Effector memory CD8-positive, alpha-beta T cell (primary cell): Measurements from ENCODE around the gene COL6A2.
"Not testable (repeated sequence)": the region's sequence is repeated elsewhere in the genome, so short reads cannot be mapped to it uniquely, and the experiment has no call there.

Experiments
- ATAC-seq: fragments of 150-1000 bp; cut with Tn5 transposase; replicated peaks from 2 replicates; pipeline ENCODE4 v1.10.0; 2021; ENCODE audit warnings: mild to moderate bottlenecking, moderate library complexity
- DNase-seq, 3 experiments: peaks; one replicate each; pipeline ENCODE4 v3.0.0; 2021
- H3K27ac Mint-ChIP-seq, 2 donors: one replicate each; pipeline ENCODE4 v1.8.0; 2022; ENCODE audit warnings: mild to moderate bottlenecking in 2 of 2, mixed read lengths in 2 of 2, moderate library complexity in 2 of 2
- H3K27me3 Mint-ChIP-seq, 2 donors: one replicate each; pipeline ENCODE4 v1.8.0; 2022; ENCODE audit warnings: mixed read lengths in 2 of 2
- H3K36me3 Mint-ChIP-seq: one replicate; pipeline ENCODE4 v1.8.0; 2022; ENCODE audit warnings: mild to moderate bottlenecking, moderate library complexity, mixed read lengths; ENCODE audit not compliant: insufficient read depth
- H3K4me1 Mint-ChIP-seq, 2 donors: one replicate each; pipeline ENCODE4 v1.8.0; 2022; ENCODE audit warnings: low read depth in 2 of 2, mixed read lengths in 2 of 2
- H3K4me3 Mint-ChIP-seq, 2 donors: one replicate each; pipeline ENCODE4 v1.8.0; 2022; ENCODE audit warnings: mild to moderate bottlenecking in 2 of 2, mixed read lengths in 2 of 2, moderate library complexity in 2 of 2
- H3K9me3 Mint-ChIP-seq, 2 donors: one replicate each; pipeline ENCODE4 v1.8.0; 2022; ENCODE audit warnings: mixed read lengths in 2 of 2

The COL6A2 gene

DNA sequence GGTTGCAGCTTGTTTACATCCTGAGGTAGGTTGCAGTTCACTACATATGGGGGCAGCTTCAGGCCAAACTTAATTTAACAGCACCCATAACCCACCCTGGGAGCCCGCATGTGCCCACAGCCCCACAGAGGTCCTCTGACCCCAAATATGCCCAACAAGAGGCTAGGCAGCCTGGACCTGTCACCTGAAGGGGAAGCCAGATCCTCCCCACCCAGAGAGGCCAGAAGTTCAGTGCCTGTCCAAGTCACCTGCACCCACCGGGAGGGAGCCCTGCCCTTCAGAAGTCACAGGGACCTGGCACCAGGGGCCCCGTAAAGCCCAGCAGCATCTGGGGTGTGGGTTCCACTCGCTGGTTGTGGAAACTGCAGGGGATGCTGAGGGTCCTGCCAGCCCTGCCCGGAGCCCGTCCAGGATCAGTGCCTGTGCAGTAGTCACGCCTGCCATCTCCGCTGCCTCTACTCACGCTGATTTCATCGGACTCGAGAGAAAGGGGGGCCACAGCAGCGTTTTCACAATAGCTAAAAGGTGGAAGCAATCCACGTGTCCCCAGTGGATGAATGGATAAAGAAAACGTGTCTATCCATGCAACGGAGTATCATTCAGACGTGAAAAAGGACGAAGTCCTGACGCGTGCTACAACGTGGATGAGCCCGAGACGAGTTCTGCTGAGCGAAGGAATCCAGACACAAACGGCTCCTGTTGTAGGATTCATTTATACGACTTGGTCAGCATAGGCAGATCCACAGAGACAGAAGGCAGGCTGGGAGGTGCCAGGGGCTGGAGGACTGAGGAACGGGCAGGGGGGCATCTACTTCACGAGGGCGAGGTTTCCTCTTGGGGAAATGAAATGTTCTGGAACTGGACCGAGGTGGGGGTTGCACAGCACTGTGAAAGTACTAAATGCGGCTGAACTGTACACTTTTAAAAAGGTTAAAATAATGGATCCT is 33.9 kb upstream of the COL6A2 start:
- no peak for DNase-seq
- no peak overlapping the region for H3K4me3 Mint-ChIP-seq
- peaks cover 0 to 2% of the 10 kb centered on the region in 2 donors for H3K9me3 Mint-ChIP-seq
- H3K4me1 Mint-ChIP-seq = peaks cover 0 to 1% of the 10 kb centered on the region in 2 donors
- H3K27me3 Mint-ChIP-seq = peaks cover 43 to 66% of the 10 kb centered on the region in 2 donors
- no peaks in the 10 kb centered on the region for H3K36me3 Mint-ChIP-seq
- no peak for ATAC-seq
- no peak overlapping the region for H3K27ac Mint-ChIP-seq

DNA sequence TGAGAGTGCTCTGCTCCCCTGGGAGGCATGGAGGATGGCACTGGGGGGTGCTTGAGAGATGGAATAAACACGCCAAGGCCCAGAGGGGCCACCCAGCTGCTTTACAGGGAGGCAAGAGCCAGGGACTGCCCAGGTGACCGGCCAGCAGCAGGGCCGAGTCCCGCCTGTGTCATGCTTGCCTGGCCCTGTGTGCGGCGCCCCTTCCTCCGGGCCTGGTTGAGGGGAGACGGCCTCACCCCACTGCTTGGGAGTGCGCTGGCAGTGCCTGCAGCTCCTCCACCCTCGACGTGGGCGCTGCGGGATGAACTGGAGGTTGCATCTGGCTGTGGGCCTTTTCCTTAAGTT is 33.1 kb upstream of the COL6A2 start:
- ATAC-seq (no peak), DNase-seq (no peak)
- Mint-ChIP-seq H3K27ac (no peak overlapping the region), H3K4me3 (no peak overlapping the region), H3K27me3 (peaks cover 43 to 60% of the 10 kb centered on the region in 2 donors), H3K9me3 (peaks cover 0 to 2% of the 10 kb centered on the region in 2 donors), H3K36me3 (no peaks in the 10 kb centered on the region), H3K4me1 (peaks cover 0 to 1% of the 10 kb centered on the region in 2 donors)

- H3K27me3 Mint-ChIP-seq = peaks cover 43 to 60% of the 10 kb centered on the region in 2 donors
- ATAC-seq = no peak
These were observed 32.5 kb upstream of the COL6A2 start for GRCh38 chr21:46065215-46065913.

GRCh38 chr21:46065914-46066551 is 31.9 kb upstream of the COL6A2 start:
- Mint-ChIP-seq H3K4me1 (no peaks in the 10 kb centered on the region), H3K27me3 (peaks cover 40 to 56% of the 10 kb centered on the region in 2 donors), H3K9me3 (peaks cover 0 to 2% of the 10 kb centered on the region in 2 donors)

More at GRCh38 chr21:46065215-46065913, 32.5 kb upstream of the COL6A2 start:
- Mint-ChIP-seq H3K4me3 (no peak overlapping the region), H3K4me1 (peaks cover 0 to 1% of the 10 kb centered on the region in 2 donors), H3K27ac (no peak overlapping the region), H3K9me3 (peaks cover 0 to 2% of the 10 kb centered on the region in 2 donors), H3K36me3 (no peaks in the 10 kb centered on the region)
- DNase-seq = no peak

DNA sequence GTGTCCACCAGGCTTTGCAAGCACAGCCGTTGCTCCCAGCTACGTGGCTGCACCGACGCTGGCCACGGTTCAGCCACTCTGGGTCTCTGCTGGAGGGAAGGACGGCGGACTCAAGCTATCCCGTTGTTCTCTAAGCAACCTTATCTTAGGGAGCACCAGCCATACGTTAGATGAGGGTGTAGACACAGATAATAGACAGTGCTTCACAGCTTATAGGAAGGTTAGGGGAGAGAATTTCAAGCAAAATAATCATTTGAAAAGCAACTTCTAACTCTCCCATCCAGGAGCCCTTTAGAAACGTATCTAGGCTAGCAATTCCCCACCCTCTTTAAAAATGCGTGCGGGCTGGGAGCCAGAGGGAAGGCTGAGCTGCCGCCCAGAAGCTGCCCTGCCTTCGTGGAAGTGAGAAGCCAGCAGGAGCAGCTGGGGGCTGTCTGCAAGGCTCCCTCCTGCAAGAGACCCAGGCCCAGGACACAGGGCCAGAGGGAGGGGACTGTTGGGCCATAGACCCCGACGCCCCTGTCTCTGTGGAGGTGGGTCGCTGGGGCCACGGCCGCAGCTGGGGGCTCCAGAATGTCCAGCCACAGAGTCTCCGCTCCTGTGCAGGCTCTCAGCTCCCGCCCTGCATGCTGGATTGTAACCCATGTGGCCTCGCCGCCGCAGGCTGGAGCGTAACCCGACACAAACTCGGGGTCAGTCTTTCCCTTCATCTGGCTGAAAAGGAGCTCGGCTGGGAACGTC is 31.2 kb upstream of the COL6A2 start:
- Mint-ChIP-seq H3K36me3 (no peaks in the 10 kb centered on the region), H3K4me3 (no peak overlapping the region), H3K27ac (no peak overlapping the region), H3K27me3 (peaks cover 35 to 56% of the 10 kb centered on the region in 2 donors), H3K9me3 (no peaks in the 10 kb centered on the region), H3K4me1 (no peaks in the 10 kb centered on the region)
- DNase-seq (no peak), ATAC-seq (no peak)

More at GRCh38 chr21:46065914-46066551, 31.9 kb upstream of the COL6A2 start:
- ATAC-seq = no peak
- Mint-ChIP-seq H3K4me3 (no peak overlapping the region), H3K36me3 (no peaks in the 10 kb centered on the region), H3K27ac (no peak overlapping the region)
- DNase-seq = no peak

DNA sequence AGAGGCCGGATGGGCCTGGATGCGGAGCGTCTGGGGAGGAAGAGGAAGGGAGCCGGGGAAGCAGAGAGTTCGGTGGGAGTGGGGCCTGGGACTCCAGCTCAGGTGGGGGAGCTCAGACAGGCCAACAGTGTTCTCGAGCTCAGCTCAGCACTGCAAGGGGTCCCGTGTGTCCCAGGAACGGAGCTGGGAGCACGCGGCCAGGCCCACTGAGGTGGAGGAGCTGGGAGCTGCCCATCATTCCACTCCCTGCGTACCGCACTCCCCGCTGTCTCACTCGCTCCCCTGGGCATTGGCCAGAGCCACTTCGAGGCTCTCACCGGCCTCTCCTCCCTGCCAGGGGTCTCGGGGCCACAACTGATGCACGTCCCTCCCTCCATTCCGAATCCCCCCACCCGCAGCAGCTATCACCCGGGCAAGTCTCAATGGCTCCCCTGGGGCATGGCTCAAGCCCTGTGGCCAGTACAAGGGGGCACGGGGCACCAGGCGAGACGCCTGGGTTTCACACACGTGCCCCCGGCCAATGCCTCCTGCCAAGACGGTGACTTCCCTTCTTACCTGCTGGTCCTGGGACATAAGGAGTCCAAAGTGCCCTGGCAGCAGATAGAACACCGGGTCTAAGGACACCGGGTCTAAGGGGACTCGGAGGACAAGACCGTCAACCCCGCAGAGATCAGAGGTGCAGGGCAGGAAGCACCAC is 30.3 kb upstream of the COL6A2 start:
- no peak for DNase-seq
- Mint-ChIP-seq H3K27ac (no peak overlapping the region), H3K4me1 (no peaks in the 10 kb centered on the region), H3K36me3 (no peaks in the 10 kb centered on the region), H3K9me3 (no peaks in the 10 kb centered on the region), H3K4me3 (no peak overlapping the region), H3K27me3 (peaks cover 31 to 55% of the 10 kb centered on the region in 2 donors)
- no peak for ATAC-seq

DNA sequence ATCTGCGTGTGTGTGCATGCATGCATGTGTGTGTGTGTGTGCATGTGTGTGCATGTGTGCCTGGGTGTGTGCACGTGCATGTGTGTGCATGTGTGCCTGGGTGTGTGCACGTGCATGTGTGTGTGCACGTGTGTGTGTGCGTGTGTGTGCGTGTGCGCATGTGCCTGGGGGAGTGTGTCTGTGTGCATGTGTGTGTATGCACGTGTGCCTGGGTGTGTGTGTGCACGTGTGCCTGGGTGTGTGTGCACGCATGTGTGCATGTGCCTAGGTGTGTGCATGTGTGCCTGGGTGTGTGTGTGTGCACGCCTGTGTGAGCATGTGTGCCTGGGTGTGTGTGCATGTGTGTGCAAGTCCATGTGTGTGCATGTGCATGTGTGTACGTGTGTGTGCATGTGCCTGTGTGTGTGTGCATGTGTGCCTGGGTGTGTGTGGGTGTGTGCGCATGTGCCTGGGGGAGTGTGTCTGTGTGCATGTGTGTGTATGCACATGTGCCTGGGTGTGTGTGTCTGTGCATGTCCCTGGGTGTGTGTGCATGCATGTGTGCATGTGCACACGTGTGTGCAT is 29.3 kb upstream of the COL6A2 start:
- no peak for DNase-seq

DNA sequence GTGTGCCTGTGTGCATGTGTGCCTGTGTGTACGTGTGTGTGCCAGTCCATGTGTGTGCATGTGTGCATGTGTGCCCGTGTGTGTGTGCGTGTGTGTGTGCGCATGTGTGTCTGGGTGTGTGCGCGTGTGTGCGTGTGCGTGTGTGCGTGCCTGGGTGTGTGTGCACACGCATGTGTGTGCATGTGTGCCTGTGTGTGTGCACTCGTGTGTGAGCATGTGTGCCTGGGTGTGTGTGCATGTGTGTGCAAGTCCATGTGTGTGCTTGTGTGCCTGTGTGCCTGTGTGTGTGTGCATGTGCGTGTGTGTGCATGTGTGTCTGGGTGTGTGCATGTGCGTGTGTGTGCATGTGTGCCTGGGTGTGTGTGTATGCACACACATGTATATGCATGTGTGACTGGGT is 28.7 kb upstream of the COL6A2 start:
- peaks cover 28 to 41% of the 10 kb centered on the region in 2 donors for H3K27me3 Mint-ChIP-seq
- ATAC-seq = no peak
- H3K4me1 Mint-ChIP-seq = no peaks in the 10 kb centered on the region
- no peaks in the 10 kb centered on the region for H3K9me3 Mint-ChIP-seq
- no peak for DNase-seq
- no peaks in the 10 kb centered on the region for H3K36me3 Mint-ChIP-seq
- H3K4me3 Mint-ChIP-seq = no peak overlapping the region
- H3K27ac Mint-ChIP-seq = no peak overlapping the region

More for the DNA sequence above, 29.3 kb upstream of the COL6A2 start:
- H3K27ac Mint-ChIP-seq = no peak overlapping the region
- ATAC-seq = no peak
- no peak overlapping the region for H3K4me3 Mint-ChIP-seq
- no peaks in the 10 kb centered on the region for H3K9me3 Mint-ChIP-seq
- peaks cover 30 to 46% of the 10 kb centered on the region in 2 donors for H3K27me3 Mint-ChIP-seq
- no peaks in the 10 kb centered on the region for H3K36me3 Mint-ChIP-seq
- no peaks in the 10 kb centered on the region for H3K4me1 Mint-ChIP-seq

- DNase-seq (no peak), ATAC-seq (no peak)
- H3K4me3 Mint-ChIP-seq = no peak overlapping the region
- H3K4me1 Mint-ChIP-seq = no peaks in the 10 kb centered on the region
- H3K27me3 Mint-ChIP-seq = peaks cover 23 to 36% of the 10 kb centered on the region in 2 donors
- H3K27ac Mint-ChIP-seq = no peak overlapping the region
- H3K36me3 Mint-ChIP-seq = no peaks in the 10 kb centered on the region
- no peaks in the 10 kb centered on the region for H3K9me3 Mint-ChIP-seq
These were observed 28.1 kb upstream of the COL6A2 start for GRCh38 chr21:46069719-46070279.

- H3K4me1 Mint-ChIP-seq = no peaks in the 10 kb centered on the region
- DNase-seq = no peak
- H3K36me3 Mint-ChIP-seq = no peaks in the 10 kb centered on the region
- ATAC-seq = no peak
- peaks cover 24 to 36% of the 10 kb centered on the region in 2 donors for H3K27me3 Mint-ChIP-seq
- no peaks in the 10 kb centered on the region for H3K9me3 Mint-ChIP-seq
- no peak overlapping the region for H3K27ac Mint-ChIP-seq
- no peak overlapping the region for H3K4me3 Mint-ChIP-seq
These were observed 26.8 kb upstream of the COL6A2 start for GRCh38 chr21:46071082-46071481.

- H3K36me3 Mint-ChIP-seq, H3K4me1 Mint-ChIP-seq, H3K4me3 Mint-ChIP-seq, ATAC-seq, H3K9me3 Mint-ChIP-seq, DNase-seq, H3K27ac Mint-ChIP-seq: not testable (repeated sequence)
- peaks cover 28 to 54% of the 10 kb centered on the region in 2 donors for H3K27me3 Mint-ChIP-seq
These were observed 21.2 kb upstream of the COL6A2 start for GRCh38 chr21:46076724-46077123.

DNA sequence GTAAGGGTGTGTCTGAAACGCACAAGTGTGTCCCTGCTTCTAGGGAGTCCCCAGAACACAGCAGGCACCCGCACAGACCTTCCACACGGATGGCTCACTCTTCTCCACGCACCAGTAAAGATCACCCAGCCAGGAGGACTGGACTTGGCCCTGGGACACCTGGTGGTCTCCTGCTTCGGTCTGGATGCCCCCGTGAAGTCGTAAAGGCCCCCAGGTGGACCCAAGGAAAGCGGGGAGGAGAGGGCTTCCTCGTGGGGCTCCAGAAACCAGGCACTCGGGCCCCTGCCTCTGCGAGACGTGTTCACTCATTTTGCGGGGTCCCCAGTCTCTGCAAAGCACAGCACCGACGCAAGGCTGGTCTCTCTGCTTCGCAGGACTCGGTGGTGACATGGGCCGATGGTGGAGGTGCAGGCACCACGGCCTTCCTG is 20.2 kb upstream of the COL6A2 start:
- no peak for DNase-seq
- no peak for ATAC-seq
- H3K4me1 Mint-ChIP-seq = no peaks in the 10 kb centered on the region
- H3K27ac Mint-ChIP-seq = no peak overlapping the region
- H3K4me3 Mint-ChIP-seq = no peak overlapping the region
- H3K9me3 Mint-ChIP-seq = no peaks in the 10 kb centered on the region
- H3K36me3 Mint-ChIP-seq = no peaks in the 10 kb centered on the region
- H3K27me3 Mint-ChIP-seq = peaks cover 26 to 51% of the 10 kb centered on the region in 2 donors
